Osteoblast (primary cell): Measurements from ENCODE around the gene PIK3R3. TPM values are rescaled to one million over a fixed set of nuclear protein-coding genes. Genes with fewer than 3 reads are reported as not detected.
"Not testable (repeated sequence)": the region's sequence is repeated elsewhere in the genome, so short reads cannot be mapped to it uniquely, and the experiment has no call there.

Source experiments
- DNase-seq: peaks from one replicate; pipeline ENCODE4 v3.0.0; 2011; ENCODE audit warnings: low spot score, mixed read lengths; ENCODE audit not compliant: insufficient read length; ENCODE audit errors: missing footprints
- H2AFZ ChIP-seq: 2 replicates; pipeline ENCODE4 v1.6.0; 2011; ENCODE audit warnings: mild to moderate bottlenecking, low read length
- H3K27ac ChIP-seq: 2 replicates; pipeline ENCODE4 v1.5.1; 2011; ENCODE audit warnings: mild to moderate bottlenecking, low read depth, low read length, moderate library complexity
- H3K27me3 ChIP-seq: 2 replicates; pipeline ENCODE4 v1.6.0; 2012; ENCODE audit warnings: mild to moderate bottlenecking, control low read depth, inconsistent platforms, low read length, moderate library complexity; ENCODE audit not compliant: insufficient read depth
- H3K36me3 ChIP-seq: 2 replicates; pipeline ENCODE4 v1.5.1; 2011; ENCODE audit warnings: mild to moderate bottlenecking, low read length, control low read depth, moderate library complexity; ENCODE audit not compliant: insufficient read depth
- H3K4me1 ChIP-seq: 2 replicates; pipeline ENCODE4 v1.5.1; 2011; ENCODE audit warnings: mild to moderate bottlenecking, low read length, control low read depth, moderate library complexity; ENCODE audit not compliant: insufficient read depth
- H3K4me2 ChIP-seq: 2 replicates; pipeline ENCODE4 v1.6.0; 2011; ENCODE audit warnings: mild to moderate bottlenecking, low read length; ENCODE audit not compliant: insufficient read depth
- H3K4me3 ChIP-seq: fragments of 200-600 bp; sonication (generic); 3 replicates; pipeline ENCODE4 v1.5.1; 2012; ENCODE audit warnings: mild to moderate bottlenecking, low read length, inconsistent platforms; ENCODE audit not compliant: insufficient read depth
- H3K79me2 ChIP-seq: 2 replicates; pipeline ENCODE4 v1.6.0; 2012; ENCODE audit warnings: mild to moderate bottlenecking, low read length, control low read depth, inconsistent platforms; ENCODE audit not compliant: insufficient read depth
- H3K9me3 ChIP-seq: 2 replicates; pipeline ENCODE4 v1.5.1; 2011; ENCODE audit warnings: low read depth, low read length, control low read depth
- H4K20me1 ChIP-seq: 2 replicates; pipeline ENCODE4 v1.6.0; 2012; ENCODE audit warnings: mild to moderate bottlenecking, low read length, control low read depth; ENCODE audit not compliant: insufficient read depth
- CTCF ChIP-seq: IDR thresholded peaks from 2 replicates; pipeline ENCODE4 v1.5.1; 2011; ENCODE audit warnings: mild to moderate bottlenecking, low read depth, low read length, moderate library complexity; ENCODE audit errors: extremely low read depth
- total RNA-seq: library from RNA; depleted of rRNA; stranded (reverse); fragments of >200 nt; gene quantifications from 2 replicates; pipeline ENCODE4 v1.2.3, GENCODE V29; 2012

Gene PIK3R3
- total RNA-seq, 1 donor = 4.0 TPM

GRCh38 chr1:46062651-46063319 lies 69.6 kb downstream of the PIK3R3 start:
- no peak for TF ChIP-seq CTCF
- DNase-seq = no peak
- Histone ChIP-seq H3K4me2 (peak overlapping the region; percentile 54), H3K4me1 (no peaks in the 10 kb centered on the region), H4K20me1 (no peaks in the 10 kb centered on the region), H2AFZ (peak overlapping the region; percentile 54), H3K9me3 (no peaks in the 10 kb centered on the region), H3K4me3 (peak overlapping the region; percentile 50), H3K36me3 (peaks cover 4% of the 10 kb centered on the region), H3K27me3 (no peaks in the 10 kb centered on the region), H3K79me2 (no peaks in the 10 kb centered on the region), H3K27ac (no peak overlapping the region)

- no peak overlapping the region for H3K27ac ChIP-seq
- H3K4me1 ChIP-seq = no peaks in the 10 kb centered on the region
- no peak overlapping the region for H3K4me2 ChIP-seq
- no peaks in the 10 kb centered on the region for H3K27me3 ChIP-seq
- TF ChIP-seq CTCF = no peak
- H3K36me3 ChIP-seq = peaks cover 4% of the 10 kb centered on the region
- DNase-seq = no peak
- H3K9me3 ChIP-seq = no peaks in the 10 kb centered on the region
- no peak overlapping the region for H2AFZ ChIP-seq
- H3K79me2 ChIP-seq = no peaks in the 10 kb centered on the region
- no peak overlapping the region for H3K4me3 ChIP-seq
- H4K20me1 ChIP-seq = no peaks in the 10 kb centered on the region
Observed at GRCh38 chr1:46061146-46061545, 71.3 kb downstream of the PIK3R3 start.

- no peaks in the 10 kb centered on the region for H3K4me1 ChIP-seq
- no peak for TF ChIP-seq CTCF
- no peaks in the 10 kb centered on the region for H3K79me2 ChIP-seq
- peaks cover 4% of the 10 kb centered on the region for H3K36me3 ChIP-seq
- no peak overlapping the region for H3K4me2 ChIP-seq
- H2AFZ ChIP-seq = no peak overlapping the region
- no peak overlapping the region for H3K4me3 ChIP-seq
- H3K9me3 ChIP-seq = no peaks in the 10 kb centered on the region
- no peak for DNase-seq
- H3K27me3 ChIP-seq = no peaks in the 10 kb centered on the region
- no peak overlapping the region for H3K27ac ChIP-seq
- H4K20me1 ChIP-seq = no peaks in the 10 kb centered on the region
Observed at GRCh38 chr1:46058936-46059335, 73.5 kb downstream of the PIK3R3 start.

GRCh38 chr1:46057781-46058180 lies 74.6 kb downstream of the PIK3R3 start:
- H4K20me1 ChIP-seq = no peaks in the 10 kb centered on the region
- DNase-seq = no peak
- no peaks in the 10 kb centered on the region for H3K9me3 ChIP-seq
- no peak overlapping the region for H3K4me3 ChIP-seq
- H3K27ac ChIP-seq = no peak overlapping the region
- no peak for TF ChIP-seq CTCF
- H3K79me2 ChIP-seq = no peaks in the 10 kb centered on the region
- H2AFZ ChIP-seq = no peak overlapping the region
- H3K4me1 ChIP-seq = no peaks in the 10 kb centered on the region
- peaks cover 4% of the 10 kb centered on the region for H3K36me3 ChIP-seq
- no peak overlapping the region for H3K4me2 ChIP-seq
- no peaks in the 10 kb centered on the region for H3K27me3 ChIP-seq

GRCh38 chr1:46057215-46057614 lies 75.2 kb downstream of the PIK3R3 start:
- not testable (repeated sequence) for H3K4me3 ChIP-seq

More at GRCh38 chr1:46057215-46057614, 75.2 kb downstream of the PIK3R3 start:
- not testable (repeated sequence) for H2AFZ ChIP-seq, H3K4me2 ChIP-seq, H4K20me1 ChIP-seq, H3K9me3 ChIP-seq, H3K36me3 ChIP-seq, H3K4me1 ChIP-seq, H3K27me3 ChIP-seq, H3K27ac ChIP-seq, H3K79me2 ChIP-seq, DNase-seq
